Measurements from ENCODE around the gene FRMD5.
A peak's percentile ranks its signal among the peaks of the same experiment; 100 is the strongest.

FRMD5 gene

DNA sequence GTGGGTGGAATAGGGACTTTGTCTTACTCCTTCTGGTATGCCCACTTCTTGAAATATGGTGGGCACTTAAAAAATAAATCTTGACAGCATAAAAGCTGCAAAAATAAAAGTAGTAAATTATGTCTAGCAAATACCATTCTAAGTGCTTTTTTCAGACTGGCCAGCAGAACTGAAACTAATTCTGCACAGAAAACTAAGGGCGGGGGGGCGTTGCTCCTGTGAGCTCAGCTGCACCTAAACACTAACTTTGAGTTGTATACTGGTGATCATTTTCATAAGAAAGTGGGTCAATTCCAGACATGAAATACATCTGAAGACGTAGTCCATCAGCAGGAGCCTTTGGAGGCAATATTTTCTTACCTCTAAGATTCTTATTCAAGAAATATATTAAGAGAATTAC, 253.5 kb downstream of the FRMD5 start:
- Histone ChIP-seq H3K4me3 (ENCODE audit: low read length) (no peak overlapping the region), H3K4me1 (ENCODE audit: control insufficient read depth, low read length) (peaks cover 3% of the 10 kb centered on the region; the same call in 1 of the 2 replicates), H3K9me3 (ENCODE audit: control insufficient read depth, insufficient read depth, low read length) (no peaks in the 10 kb centered on the region), H3K36me3 (ENCODE audit: control insufficient read depth, low read length) (no peaks in the 10 kb centered on the region), H3K27me3 (ENCODE audit: control insufficient read depth, low read length) (peaks cover 2% of the 10 kb centered on the region; the same call in 1 of the 2 replicates), H3F3A (ENCODE audit: control insufficient read depth, insufficient read depth) (no peaks in the 10 kb centered on the region), H4K20me1 (ENCODE audit: control insufficient read depth, insufficient read depth, low read depth, low read length) (no peaks in the 10 kb centered on the region), H3K9me2 (replicated peaks; ENCODE audit: control insufficient read depth, low read length) (no peaks in the 10 kb centered on the region), H3K27ac (ENCODE audit: low read depth, low read length) (no peak overlapping the region), H3K4me2 (ENCODE audit: low read length) (no peak overlapping the region), H3K79me2 (ENCODE audit: control insufficient read depth, low read length) (no peaks in the 10 kb centered on the region)
- no peak for TF ChIP-seq EZH2phosphoT487 (IDR thresholded peaks at IDR 0.05; ENCODE audit: borderline replicate concordance, low read length)
- TF ChIP-seq, protein P1, sequence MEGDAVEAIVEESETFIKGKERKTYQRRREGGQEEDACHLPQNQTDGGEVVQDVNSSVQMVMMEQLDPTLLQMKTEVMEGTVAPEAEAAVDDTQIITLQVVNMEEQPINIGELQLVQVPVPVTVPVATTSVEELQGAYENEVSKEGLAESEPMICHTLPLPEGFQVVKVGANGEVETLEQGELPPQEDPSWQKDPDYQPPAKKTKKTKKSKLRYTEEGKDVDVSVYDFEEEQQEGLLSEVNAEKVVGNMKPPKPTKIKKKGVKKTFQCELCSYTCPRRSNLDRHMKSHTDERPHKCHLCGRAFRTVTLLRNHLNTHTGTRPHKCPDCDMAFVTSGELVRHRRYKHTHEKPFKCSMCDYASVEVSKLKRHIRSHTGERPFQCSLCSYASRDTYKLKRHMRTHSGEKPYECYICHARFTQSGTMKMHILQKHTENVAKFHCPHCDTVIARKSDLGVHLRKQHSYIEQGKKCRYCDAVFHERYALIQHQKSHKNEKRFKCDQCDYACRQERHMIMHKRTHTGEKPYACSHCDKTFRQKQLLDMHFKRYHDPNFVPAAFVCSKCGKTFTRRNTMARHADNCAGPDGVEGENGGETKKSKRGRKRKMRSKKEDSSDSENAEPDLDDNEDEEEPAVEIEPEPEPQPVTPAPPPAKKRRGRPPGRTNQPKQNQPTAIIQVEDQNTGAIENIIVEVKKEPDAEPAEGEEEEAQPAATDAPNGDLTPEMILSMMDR (IDR thresholded peaks at IDR 0.05; ENCODE audit: low read depth, low read length, poor library complexity, severe bottlenecking): no peak

- H3K9me3 ChIP-seq (ENCODE audit: control insufficient read depth, insufficient read depth, low read length): no peaks in the 10 kb centered on the region
- no peaks in the 10 kb centered on the region for H3K9me2 ChIP-seq (replicated peaks; ENCODE audit: control insufficient read depth, low read length)
- no peaks in the 10 kb centered on the region for H3K79me2 ChIP-seq (ENCODE audit: control insufficient read depth, low read length)
- H3K27ac ChIP-seq (ENCODE audit: low read depth, low read length): no peak overlapping the region
- peaks cover 3% of the 10 kb centered on the region; the same call in 1 of the 2 replicates for H3K4me1 ChIP-seq (ENCODE audit: control insufficient read depth, low read length)
- no peak overlapping the region for H3K4me2 ChIP-seq (ENCODE audit: low read length)
- no peaks in the 10 kb centered on the region; the same call in 1 of the 2 replicates for H3K27me3 ChIP-seq (ENCODE audit: control insufficient read depth, low read length)
- no peaks in the 10 kb centered on the region for H3K36me3 ChIP-seq (ENCODE audit: control insufficient read depth, low read length)
- TF ChIP-seq, protein P1 (IDR thresholded peaks at IDR 0.05; ENCODE audit: low read depth, low read length, poor library complexity, severe bottlenecking): no peak
- TF ChIP-seq EZH2phosphoT487 (IDR thresholded peaks at IDR 0.05; ENCODE audit: borderline replicate concordance, low read length): no peak
- no peaks in the 10 kb centered on the region for H3F3A ChIP-seq (ENCODE audit: control insufficient read depth, insufficient read depth)
- H3K4me3 ChIP-seq (ENCODE audit: low read length): no peak overlapping the region
- H4K20me1 ChIP-seq (ENCODE audit: control insufficient read depth, insufficient read depth, low read depth, low read length): no peaks in the 10 kb centered on the region
Measured at GRCh38 chr15:43941071-43941470, 254.0 kb downstream of the FRMD5 start.

- H3F3A ChIP-seq (ENCODE audit: control insufficient read depth, insufficient read depth): no peaks in the 10 kb centered on the region
- no peak overlapping the region for H3K4me3 ChIP-seq (ENCODE audit: low read length)
- H3K79me2 ChIP-seq (ENCODE audit: control insufficient read depth, low read length): no peaks in the 10 kb centered on the region
Measured at GRCh38 chr15:43939070-43939469, 256.0 kb downstream of the FRMD5 start.

More at GRCh38 chr15:43939070-43939469, 256.0 kb downstream of the FRMD5 start:
- Histone ChIP-seq H3K9me2 (replicated peaks; ENCODE audit: control insufficient read depth, low read length) (no peaks in the 10 kb centered on the region), H3K27ac (ENCODE audit: low read depth, low read length) (no peak overlapping the region), H3K36me3 (ENCODE audit: control insufficient read depth, low read length) (no peaks in the 10 kb centered on the region), H4K20me1 (ENCODE audit: control insufficient read depth, insufficient read depth, low read depth, low read length) (no peaks in the 10 kb centered on the region), H3K27me3 (ENCODE audit: control insufficient read depth, low read length) (no peaks in the 10 kb centered on the region; the same call in 1 of the 2 replicates), H3K4me1 (ENCODE audit: control insufficient read depth, low read length) (peaks cover 3% of the 10 kb centered on the region; the same call in 1 of the 2 replicates), H3K9me3 (ENCODE audit: control insufficient read depth, insufficient read depth, low read length) (no peaks in the 10 kb centered on the region), H3K4me2 (ENCODE audit: low read length) (no peak overlapping the region)
- TF ChIP-seq, protein P1 (IDR thresholded peaks at IDR 0.05; ENCODE audit: low read depth, low read length, poor library complexity, severe bottlenecking): peak; percentile 27
- TF ChIP-seq EZH2phosphoT487 (IDR thresholded peaks at IDR 0.05; ENCODE audit: borderline replicate concordance, low read length): no peak
